OCI-LY7 (cell line): ENCODE data around the gene FBXL16.

Source experiments
- CTCF ChIP-seq: fragments of 200-600 bp; sonication (generic); conservative IDR thresholded peaks from 2 replicates; pipeline ENCODE4 v1.5.1; 2014; ENCODE audit warnings: mild to moderate bottlenecking, antibody characterized with exemption, low read length, moderate library complexity, mixed read lengths
- EZH2phosphoT487 ChIP-seq: fragments of 200-600 bp; sonication (generic); IDR thresholded peaks from 2 replicates; pipeline ENCODE4 v1.6.1; 2018; ENCODE audit warnings: low read depth, borderline replicate concordance, mild to moderate bottlenecking, mixed run types, antibody characterized with exemption, low read length, moderate library complexity, mixed read lengths

- TF ChIP-seq CTCF (no peak), EZH2phosphoT487 (no peak)
Observed at GRCh38 chr16:734208-734980, 28.8 kb upstream of the FBXL16 start.
